Subcutaneous abdominal adipose tissue (tissue), 5 donors: ENCODE results near the gene BBLN.

Experiments used
- H3K27ac ChIP-seq: one replicate; pipeline ENCODE4 v1.7.0; 2013; ENCODE audit warnings: low read depth, mild to moderate bottlenecking, inconsistent platforms, low read length, moderate library complexity
- H3K27me3 ChIP-seq, 5 donors: one replicate each; pipeline ENCODE4 v1.7.0; 2013; ENCODE audit warnings: low read length in 5 of 5, inconsistent platforms in 1 of 5; ENCODE audit not compliant: control insufficient read depth in 5 of 5, insufficient read depth in 4 of 5
- H3K36me3 ChIP-seq, 5 donors: one replicate each; pipeline ENCODE4 v1.7.0; 2013; ENCODE audit warnings: low read length in 5 of 5; ENCODE audit not compliant: control insufficient read depth in 5 of 5, insufficient read depth in 5 of 5
- H3K4me1 ChIP-seq, 5 donors: one replicate each; pipeline ENCODE4 v1.7.0; 2013; ENCODE audit warnings: low read length in 5 of 5, mild to moderate bottlenecking in 3 of 5, moderate library complexity in 1 of 5; ENCODE audit not compliant: control insufficient read depth in 5 of 5, insufficient read depth in 5 of 5
- H3K4me3 ChIP-seq, 5 donors: one replicate each; pipeline ENCODE4 v1.7.0; 2013; ENCODE audit warnings: low read length in 5 of 5, low read depth in 1 of 5
- H3K9ac ChIP-seq, 5 donors: one replicate each; pipeline ENCODE4 v1.7.0; 2013; ENCODE audit warnings: low read length in 5 of 5, mild to moderate bottlenecking in 4 of 5, moderate library complexity in 3 of 5
- H3K9me3 ChIP-seq, 5 donors: one replicate each; pipeline ENCODE4 v1.7.0; 2013; ENCODE audit warnings: low read length in 5 of 5; ENCODE audit not compliant: control insufficient read depth in 5 of 5
- donor health status: healthy.
- donor health status: healthy.
- donor health status: healthy.
- donor health status: healthy.
- donor health status: healthy.

The BBLN gene

DNA sequence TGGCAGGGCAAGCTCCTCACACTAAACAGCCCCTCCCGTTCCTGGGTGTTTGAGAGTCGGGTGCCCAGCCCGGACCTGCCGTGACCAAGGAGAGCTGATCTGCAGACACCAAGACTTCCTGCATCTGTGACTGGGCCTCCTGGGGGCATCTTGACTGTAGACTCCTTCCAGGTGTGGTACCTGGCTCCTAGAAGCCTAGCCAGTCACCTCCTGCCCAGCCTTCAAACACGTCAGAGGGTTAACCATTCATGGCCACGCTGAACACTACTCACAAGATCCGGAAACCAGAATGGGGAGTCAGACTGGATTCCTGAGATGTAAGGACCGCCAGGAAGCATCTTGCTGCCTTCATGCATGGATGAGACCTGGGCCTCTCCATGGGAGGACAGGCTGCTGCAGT lies 14.5 kb upstream of the BBLN start:
- peaks cover 0 to 1% (median 0%) of the 10 kb centered on the region in 5 donors for H3K27me3 ChIP-seq
- no peak overlapping the region for H3K27ac ChIP-seq
- H3K9ac ChIP-seq, result no peak overlapping the region
- H3K36me3 ChIP-seq, result no peaks in the 10 kb centered on the region
- H3K4me1 ChIP-seq, result peaks cover 0 to 16% (median 0%) of the 10 kb centered on the region in 5 donors
- no peaks in the 10 kb centered on the region for H3K9me3 ChIP-seq
- H3K4me3 ChIP-seq, result no peak overlapping the region

DNA sequence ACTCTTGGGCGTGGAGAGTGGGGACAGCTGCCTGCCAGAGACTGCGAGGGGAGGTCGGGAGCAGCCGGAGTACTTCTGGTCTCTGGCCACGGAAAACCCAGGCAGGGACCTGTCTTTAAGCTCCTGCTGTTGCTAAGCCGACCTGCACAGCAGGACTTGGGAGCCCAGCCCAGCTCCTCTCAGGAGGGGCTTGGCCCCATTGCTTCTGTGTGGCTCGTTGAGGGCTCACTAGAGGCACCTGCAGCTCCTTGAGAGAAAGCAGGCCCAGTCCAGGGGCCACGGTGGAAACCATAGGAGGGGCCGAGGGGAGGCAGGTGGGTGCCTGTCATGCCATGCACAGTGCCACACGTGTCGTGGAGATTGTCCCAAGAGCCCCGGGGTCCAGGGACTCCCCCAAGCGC lies 14.1 kb upstream of the BBLN start:
- H3K36me3 ChIP-seq, result no peaks in the 10 kb centered on the region
- H3K4me3 ChIP-seq, result no peak overlapping the region
- H3K4me1 ChIP-seq, result peaks cover 0 to 16% (median 0%) of the 10 kb centered on the region in 5 donors
- H3K9ac ChIP-seq, result no peak overlapping the region
- H3K27ac ChIP-seq, result no peak overlapping the region
- peaks cover 0 to 4% (median 0%) of the 10 kb centered on the region in 5 donors for H3K27me3 ChIP-seq
- H3K9me3 ChIP-seq, result no peaks in the 10 kb centered on the region

DNA sequence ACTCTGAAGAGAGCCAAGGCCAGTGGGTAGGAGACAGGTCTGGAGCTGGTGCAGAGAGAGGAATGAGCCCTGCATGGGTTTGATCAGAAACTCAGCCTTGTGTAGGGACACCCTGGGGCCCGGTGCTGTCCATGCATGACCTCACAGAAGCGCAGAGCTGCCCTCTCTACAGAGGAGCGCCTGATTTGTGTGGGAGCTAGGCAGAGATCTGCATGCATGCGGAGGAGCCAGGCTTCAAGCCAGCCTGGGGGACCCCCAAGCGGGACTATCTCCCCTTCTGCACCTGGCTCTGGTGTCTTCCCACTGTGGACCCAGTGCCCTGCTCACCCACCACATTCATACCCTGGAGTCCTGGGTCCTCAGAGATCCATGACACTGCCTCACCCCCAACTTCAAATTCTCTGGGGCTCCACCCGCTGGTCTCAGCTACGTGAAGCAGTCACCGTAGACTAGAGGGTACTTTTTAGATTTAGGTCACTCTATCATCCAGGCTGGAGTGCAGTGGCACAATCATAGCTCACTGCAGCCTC lies 13.4 kb upstream of the BBLN start:
- no peak overlapping the region for H3K27ac ChIP-seq
- H3K4me3 ChIP-seq, result no peak overlapping the region
- no peak overlapping the region for H3K9ac ChIP-seq
- no peaks in the 10 kb centered on the region for H3K36me3 ChIP-seq
- no peaks in the 10 kb centered on the region for H3K9me3 ChIP-seq
- peaks cover 0 to 16% (median 0%) of the 10 kb centered on the region in 5 donors for H3K4me1 ChIP-seq
- H3K27me3 ChIP-seq, result peaks cover 0 to 4% (median 0%) of the 10 kb centered on the region in 5 donors

DNA sequence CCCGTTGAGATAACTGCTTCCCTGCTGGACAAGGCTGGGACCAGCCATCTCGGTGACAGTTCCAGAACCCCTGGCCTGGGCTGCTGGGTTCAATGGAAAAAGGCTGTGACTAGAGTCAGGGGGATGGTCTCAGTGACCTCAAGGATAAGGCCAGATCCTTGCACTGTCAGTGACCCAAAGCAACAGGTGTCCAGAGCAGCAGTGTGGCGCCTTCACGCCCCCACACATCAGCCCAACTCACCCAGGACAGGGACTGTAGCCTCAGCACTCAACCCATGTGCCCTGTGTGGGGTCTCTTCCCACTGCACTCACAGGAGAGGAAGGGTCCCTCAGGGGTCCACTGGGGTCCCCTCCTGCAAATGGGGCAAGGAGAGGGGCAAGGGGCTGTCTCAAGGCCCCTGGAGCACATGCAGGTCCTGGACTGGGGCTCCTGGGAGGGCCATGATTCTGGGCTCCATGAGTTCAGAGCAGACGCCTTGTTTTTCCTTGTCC lies 11.5 kb upstream of the BBLN start:
- Histone ChIP-seq H3K27me3 (peaks cover 0 to 4% (median 0%) of the 10 kb centered on the region in 5 donors), H3K9me3 (no peaks in the 10 kb centered on the region), H3K9ac (no peak overlapping the region), H3K27ac (no peak overlapping the region), H3K36me3 (no peaks in the 10 kb centered on the region), H3K4me3 (no peak overlapping the region), H3K4me1 (peaks cover 0 to 7% (median 0%) of the 10 kb centered on the region in 5 donors)

DNA sequence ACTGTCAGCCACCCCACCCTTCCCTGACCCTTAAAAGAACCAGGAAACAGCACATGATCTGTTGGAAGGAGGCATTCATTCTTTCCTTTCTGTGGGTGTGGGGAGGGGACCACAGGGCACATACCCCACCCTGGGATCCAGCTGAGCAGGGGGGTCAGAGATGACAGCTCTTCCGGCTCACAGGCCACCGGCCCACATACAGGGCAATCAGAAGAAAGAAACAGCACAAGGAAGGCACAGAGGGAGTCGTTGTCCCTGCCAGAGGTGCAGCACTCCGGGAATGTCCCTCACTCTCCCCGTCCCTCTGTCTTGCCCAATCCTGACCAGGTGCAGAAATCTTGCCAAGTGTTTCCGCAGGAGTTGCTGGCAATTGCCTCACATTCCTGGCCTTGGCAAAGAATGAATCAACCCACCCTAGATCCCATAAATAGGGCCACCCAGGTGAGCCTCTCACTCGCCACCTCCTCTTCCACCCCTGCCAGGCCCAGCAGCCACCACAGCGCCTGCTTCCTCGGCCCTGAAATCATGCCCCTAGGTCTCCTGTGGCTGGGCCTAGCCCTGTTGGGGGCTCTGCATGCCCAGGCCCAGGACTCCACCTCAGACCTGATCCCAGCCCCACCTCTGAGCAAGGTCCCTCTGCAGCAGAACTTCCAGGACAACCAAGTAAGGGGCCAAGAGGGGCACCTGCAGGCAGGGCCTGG lies 10.9 kb upstream of the BBLN start, which contains the start of gene LCN2:
LCN2 (plus strand) TSS at position 453 of the 701 bp plus-strand sequence; CDS start at position 526, 73 bp downstream.
- Histone ChIP-seq H3K27me3 (peaks cover 0 to 4% (median 0%) of the 10 kb centered on the region in 5 donors), H3K27ac (no peak within 1 kb of the TSS), H3K9ac (no peak within 1 kb of the TSS), H3K36me3 (no peaks in the 10 kb centered on the region), H3K4me3 (no peak within 1 kb of the TSS), H3K9me3 (no peaks in the 10 kb centered on the region), H3K4me1 (peaks cover 0 to 1% (median 0%) of the 10 kb centered on the region in 5 donors)

DNA sequence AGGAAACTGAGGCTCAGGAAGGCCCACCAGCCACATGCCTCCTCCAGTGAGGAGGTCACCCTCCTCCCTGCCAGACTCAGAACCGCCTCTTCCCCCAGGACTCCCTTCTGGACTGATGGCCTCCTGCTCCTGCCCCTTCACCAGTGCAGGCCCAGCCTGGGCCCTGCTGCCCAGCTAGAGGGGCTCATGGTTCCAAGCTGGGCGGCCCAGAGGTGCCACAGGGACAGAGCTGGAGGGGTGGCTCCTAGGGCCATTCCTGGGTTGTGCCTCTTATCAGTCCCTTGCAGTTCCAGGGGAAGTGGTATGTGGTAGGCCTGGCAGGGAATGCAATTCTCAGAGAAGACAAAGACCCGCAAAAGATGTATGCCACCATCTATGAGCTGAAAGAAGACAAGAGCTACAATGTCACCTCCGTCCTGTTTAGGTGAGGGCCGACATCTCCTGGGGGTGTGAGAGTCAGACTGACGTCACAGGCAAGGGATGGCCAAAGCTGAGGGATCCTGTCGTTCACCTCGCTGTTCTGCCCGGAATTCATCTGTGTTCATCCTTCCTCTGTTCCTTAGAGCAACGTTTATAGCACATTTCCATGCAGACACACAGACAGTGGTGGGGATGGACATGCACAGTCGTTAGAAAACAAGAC lies 10.0 kb upstream of the BBLN start:
- no peak overlapping the region for H3K4me3 ChIP-seq
- peaks cover 0 to 4% (median 0%) of the 10 kb centered on the region in 5 donors for H3K27me3 ChIP-seq
- no peak overlapping the region for H3K9ac ChIP-seq
- no peaks in the 10 kb centered on the region for H3K36me3 ChIP-seq
- no peaks in the 10 kb centered on the region for H3K9me3 ChIP-seq
- no peaks in the 10 kb centered on the region for H3K4me1 ChIP-seq
- H3K27ac ChIP-seq, result no peak overlapping the region

- no peaks in the 10 kb centered on the region for H3K36me3 ChIP-seq
- H3K9me3 ChIP-seq, result no peaks in the 10 kb centered on the region
- H3K9ac ChIP-seq, result no peak overlapping the region
- no peaks in the 10 kb centered on the region for H3K4me1 ChIP-seq
- H3K27me3 ChIP-seq, result peaks cover 0 to 4% (median 0%) of the 10 kb centered on the region in 5 donors
- no peak overlapping the region for H3K27ac ChIP-seq
- no peak overlapping the region for H3K4me3 ChIP-seq
Measured at GRCh38 chr9:128150594-128151308, 9.3 kb upstream of the BBLN start.

- Histone ChIP-seq H3K36me3 (no peaks in the 10 kb centered on the region), H3K9me3 (no peaks in the 10 kb centered on the region), H3K9ac (no peak overlapping the region), H3K4me1 (no peaks in the 10 kb centered on the region), H3K27ac (no peak overlapping the region), H3K4me3 (no peak overlapping the region), H3K27me3 (peaks cover 0 to 4% (median 0%) of the 10 kb centered on the region in 5 donors)
Measured at GRCh38 chr9:128151309-128152132, 8.5 kb upstream of the BBLN start.
